Fibroblast of upper back skin (primary cell): ENCODE data around the gene ATP2C2.
"Not testable (repeated sequence)": the region's sequence is repeated elsewhere in the genome, so short reads cannot be mapped to it uniquely, and the experiment has no call there.

Source experiments
- DNase-seq: peaks from one replicate; pipeline ENCODE4 v3.0.0-alpha.2; 2013

ATP2C2 gene

GRCh38 chr16:84421081-84421937, 53.0 kb downstream of the ATP2C2 start:
- DNase-seq = no peak

- no peak for DNase-seq
Measured at GRCh38 chr16:84421938-84422220, 53.5 kb downstream of the ATP2C2 start.

GRCh38 chr16:84423416-84423837, 55.1 kb downstream of the ATP2C2 start:
- peak; percentile 15 for DNase-seq

GRCh38 chr16:84425696-84426095, 57.4 kb downstream of the ATP2C2 start:
- no peak for DNase-seq

- DNase-seq = no peak
Measured at GRCh38 chr16:84426804-84427203, 58.5 kb downstream of the ATP2C2 start.

- no peak for DNase-seq
Measured at GRCh38 chr16:84427553-84427952, 59.2 kb downstream of the ATP2C2 start.

- no peak for DNase-seq
Measured at GRCh38 chr16:84430860-84431259, 62.5 kb downstream of the ATP2C2 start.

GRCh38 chr16:84434800-84435199, 66.5 kb downstream of the ATP2C2 start:
- no peak for DNase-seq

GRCh38 chr16:84436196-84436595, 67.9 kb downstream of the ATP2C2 start:
- no peak for DNase-seq

GRCh38 chr16:84438971-84439696, 70.8 kb downstream of the ATP2C2 start:
- DNase-seq = no peak

- no peak for DNase-seq
Measured at GRCh38 chr16:84442416-84443145, 74.2 kb downstream of the ATP2C2 start.

- no peak for DNase-seq
Measured at GRCh38 chr16:84443166-84443802, 74.9 kb downstream of the ATP2C2 start.

- no peak for DNase-seq
Measured at GRCh38 chr16:84444476-84444875, 76.1 kb downstream of the ATP2C2 start.

- DNase-seq = peak; percentile 8
Measured at GRCh38 chr16:84446084-84446483, 77.7 kb downstream of the ATP2C2 start.

GRCh38 chr16:84446596-84447392, 78.5 kb downstream of the ATP2C2 start:
- no peak for DNase-seq

- DNase-seq = no peak
Measured at GRCh38 chr16:84448444-84448843, 80.1 kb downstream of the ATP2C2 start.

GRCh38 chr16:84449156-84450140, 81.1 kb downstream of the ATP2C2 start:
- no peak for DNase-seq

GRCh38 chr16:84450176-84450865, 82.0 kb downstream of the ATP2C2 start:
- no peak for DNase-seq

GRCh38 chr16:84451010-84451676, 82.8 kb downstream of the ATP2C2 start:
- not testable (repeated sequence) for DNase-seq

GRCh38 chr16:84451781-84452180, 83.4 kb downstream of the ATP2C2 start:
- no peak for DNase-seq
